K562 (cell line): Measurements from ENCODE around the gene IL5. TPM values are rescaled to one million over a fixed set of nuclear protein-coding genes. Genes with fewer than 3 reads are reported as not detected.

Source experiments
- ATAC-seq: fragments of 200-7000 bp; cut with Tn5 transposase; 3 replicates; pipeline ENCODE4 v1.9.1; 2020; ENCODE audit warnings: moderate library complexity
- BruUV-seq: library from RNA; stranded (reverse); fragments of 400-500 nt; replicated peaks from 2 replicates; lab custom pipeline; 2021; lab: Mats Ljungman, UMichigan
- CTCF ChIA-PET: fragments of 300-600 bp; formaldehyde crosslinking; extraction: SDS; loops from one replicate; lab custom pipeline; 2021; ENCODE audit warnings: low intra/inter-chr PET ratio; lab: Yijun Ruan, JAX
- POLR2A ChIA-PET: fragments of 300-600, 350-650 bp; sonication (Branson Sonifier 250); formaldehyde crosslinking; extraction: SDS; loops from one replicate; lab custom pipeline; 2021; ENCODE audit warnings: antibody characterized with exemption, inconsistent platforms; lab: Yijun Ruan, JAX
- DNase-seq, 4 experiments: peaks; one replicate each; pipeline versions ENCODE4 v3.0.0 to v3.0.0-alpha.2; 2011 to 2018; ENCODE audit warnings: low spot score in 3 of 4, mixed read lengths in 3 of 4; ENCODE audit errors: extremely low read depth in 1 of 4
- FAIRE-seq: peaks from 2 replicates; lab custom pipeline; 2011; peaks lifted over from hg19 to GRCh38; lab: Jason Lieb, UNC
- H2AFZ ChIP-seq: 2 replicates; pipeline ENCODE4 v1.6.0; 2011; ENCODE audit warnings: low read depth, low read length, control low read depth, inconsistent platforms
- H3K27ac ChIP-seq: fragments of 200-600 bp; 3 replicates; pipeline ENCODE4 v1.8.0; 2011; ENCODE audit warnings: low read depth, mild to moderate bottlenecking, control low read depth, inconsistent platforms, low read length, moderate library complexity, mixed read lengths; ENCODE audit errors: extremely low read depth
- H3K27me3 ChIP-seq, 2 experiments: fragments of 300-600 bp in 1 of 2; 2 replicates in 1 of 2; 3 replicates in 1 of 2; pipeline versions ENCODE4 v1.6.0 to v1.8.0; 2011; ENCODE audit warnings: inconsistent platforms in 2 of 2, low read length in 2 of 2, mild to moderate bottlenecking in 1 of 2, mixed read lengths in 1 of 2, moderate library complexity in 1 of 2; ENCODE audit not compliant: control insufficient read depth in 2 of 2, insufficient read depth in 2 of 2
- H3K36me3 ChIP-seq: fragments of 300-600 bp; 3 replicates; pipeline ENCODE4 v1.8.0; 2011; ENCODE audit warnings: mild to moderate bottlenecking, low read length, inconsistent platforms; ENCODE audit not compliant: control insufficient read depth, insufficient read depth
- H3K4me1 ChIP-seq, 2 experiments: fragments of 200-600 bp in 1 of 2; replicated peaks in 1 of 2; 2 replicates in 1 of 2; 3 replicates in 1 of 2; pipeline versions ENCODE4 v1.5.1 to v1.8.0; 2011; ENCODE audit warnings: inconsistent platforms in 2 of 2, low read length in 2 of 2, mild to moderate bottlenecking in 1 of 2, mixed read lengths in 1 of 2, moderate library complexity in 1 of 2; ENCODE audit not compliant: control insufficient read depth in 2 of 2, insufficient read depth in 2 of 2
- H3K4me2 ChIP-seq: 2 replicates; pipeline ENCODE4 v1.6.1; 2011; ENCODE audit warnings: low read length, control low read depth, inconsistent platforms, mixed read lengths; ENCODE audit not compliant: insufficient read depth
- H3K4me3 ChIP-seq: fragments of 200-600 bp; sonication (generic), shearing (Covaris generic); 2 replicates; pipeline ENCODE4 v1.5.1; 2016; ENCODE audit warnings: control low read depth, inconsistent platforms
- H3K79me2 ChIP-seq: fragments of 200-600 bp; 3 replicates; pipeline ENCODE4 v1.8.0; 2011; ENCODE audit warnings: low read length, inconsistent platforms; ENCODE audit not compliant: control insufficient read depth, insufficient read depth
- H3K9ac ChIP-seq, 2 experiments: 2 replicates each; pipeline versions ENCODE4 v1.6.0 to v1.6.1; 2011; ENCODE audit warnings: low read depth in 2 of 2, low read length in 2 of 2, control low read depth in 1 of 2, inconsistent platforms in 1 of 2, mild to moderate bottlenecking in 1 of 2, mixed read lengths in 1 of 2; ENCODE audit not compliant: insufficient read depth in 1 of 2
- H3K9me1 ChIP-seq: one replicate; pipeline ENCODE4 v1.6.0; 2011; ENCODE audit warnings: inconsistent platforms, mild to moderate bottlenecking, low read length, moderate library complexity; ENCODE audit not compliant: control insufficient read depth, insufficient read depth
- H3K9me3 ChIP-seq: replicated peaks from 2 replicates; pipeline ENCODE4 v1.5.1; 2011; ENCODE audit warnings: low read depth, low read length, inconsistent platforms; ENCODE audit not compliant: control insufficient read depth, insufficient read depth
- H4K20me1 ChIP-seq: replicated peaks from 2 replicates; pipeline ENCODE4 v1.6.1; 2011; ENCODE audit warnings: low read length, inconsistent platforms, mixed read lengths; ENCODE audit not compliant: control insufficient read depth, insufficient read depth
- ELF4 ChIP-seq: fragments of 450-650 bp; formaldehyde crosslinking; IDR thresholded peaks from 2 replicates; pipeline ENCODE4 v1.4.0; 2022; ENCODE audit warnings: missing genetic modification characterization
- ZNF165 ChIP-seq: fragments of 250-450 bp; sonication (Bioruptor Pico); IDR thresholded peaks from 2 replicates; pipeline ENCODE4 v1.4.0; 2020; ENCODE audit warnings: borderline replicate concordance
- WGBS: fragments of 100-300 bp; shearing (Covaris generic); methylation state at CpG from one replicate; pipeline ENCODE4 v1.1.6; 2016; ENCODE audit warnings: low coverage, mixed read lengths; ENCODE audit not compliant: insufficient coverage; ENCODE audit errors: missing lambda C conversion rate; 5-methylcytosine and 5-hydroxymethylcytosine counted together
- in situ Hi-C: fragments of 300-500 bp; cut with MboI; formaldehyde crosslinking; loops from 4 replicates; pipeline ENCODE4 v1.15.0; 2018; ENCODE audit warnings: inconsistent platforms, mixed read lengths
- intact Hi-C: fragments of 100-400 bp; cut with micrococcal nuclease; formaldehyde crosslinking; loops from 2 replicates; pipeline ENCODE4 v1.14.2; 2022
- polyA plus RNA-seq, 8 experiments: library from polyadenylated mRNA; depleted of rRNA in 4 of 8; stranded (reverse) in 5 of 8; unstranded in 3 of 8; fragments of >200 nt; fragmentation: Nextera tagmentation in 2 of 8; fragmentation: Illumina TruSeq in 1 of 8; extraction: Ambion mirVana in 2 of 8; extraction: Trizol in 1 of 8; gene quantifications; 2 replicates each; pipeline versions ENCODE4 v1.2.1 to v1.2.3, GENCODE V29; 2011 to 2014; ENCODE audit warnings: inconsistent platforms in 1 of 8, missing spikeins in 1 of 8
- total RNA-seq, 7 experiments: library from RNA; depleted of rRNA in 6 of 7; stranded (reverse); fragments of >200 nt in 6 of 7; fragmentation: Illumina TruSeq in 2 of 7; extraction: Trizol in 2 of 7; gene quantifications; 2 replicates each; pipeline versions ENCODE4 v1.2.1 to v1.2.3, GENCODE V29; 2011 to 2021; ENCODE audit warnings: low replicate concordance in 1 of 7
- TF ChIP-seq, protein P1 (sequence below): IDR thresholded peaks from 3 replicates; pipeline ENCODE4 v1.6.1; 2011; ENCODE audit warnings: borderline replicate concordance, mild to moderate bottlenecking, moderate library complexity; ENCODE audit not compliant: insufficient read length; ENCODE audit errors: extremely low read depth
- TF ChIP-seq, protein P2 (sequence below): fragments of 450-650 bp; conservative IDR thresholded peaks from 2 replicates; pipeline ENCODE4 v1.6.1; 2016; ENCODE audit warnings: missing genetic modification characterization, low read depth, mild to moderate bottlenecking, control low read depth, missing compliant biosample characterization
- TF ChIP-seq, protein P3 (sequence below): sonication (generic); formaldehyde crosslinking; IDR thresholded peaks from 2 replicates; pipeline ENCODE4 v1.8.0; 2023; ENCODE audit warnings: mild to moderate bottlenecking, missing genetic modification reagents

IL5 gene
- total and polyA plus RNA-seq, 9 of the 15 experiments (the other 6 are each of a cell fraction or from before 2014, with no cell fraction given), result 0.44 TPM; not detected in 8

DNA sequence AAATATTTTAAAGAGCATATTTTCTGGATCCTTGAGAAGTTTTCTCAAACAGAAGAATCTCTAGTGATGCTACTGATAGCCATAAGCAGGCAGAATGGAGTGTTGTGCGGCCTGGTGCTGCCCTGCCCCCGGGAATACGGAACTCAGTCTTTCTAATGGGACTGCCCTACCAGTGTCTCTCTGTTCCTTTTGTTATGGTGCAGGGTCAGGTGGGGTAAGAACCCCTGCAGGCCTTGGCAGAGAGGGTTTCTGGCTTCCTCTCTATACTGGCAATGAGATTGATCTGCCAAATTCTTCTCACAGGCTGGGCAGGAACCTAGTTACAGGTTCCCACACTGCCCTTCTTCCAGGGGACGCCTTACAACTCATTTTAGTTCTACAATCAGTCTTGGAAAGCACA lies 2.6 kb downstream of the IL5 start:
- no peaks in the 10 kb centered on the region; a peak in 2 of 5 replicates for H3K4me1 ChIP-seq
- TF ChIP-seq, protein P1, sequence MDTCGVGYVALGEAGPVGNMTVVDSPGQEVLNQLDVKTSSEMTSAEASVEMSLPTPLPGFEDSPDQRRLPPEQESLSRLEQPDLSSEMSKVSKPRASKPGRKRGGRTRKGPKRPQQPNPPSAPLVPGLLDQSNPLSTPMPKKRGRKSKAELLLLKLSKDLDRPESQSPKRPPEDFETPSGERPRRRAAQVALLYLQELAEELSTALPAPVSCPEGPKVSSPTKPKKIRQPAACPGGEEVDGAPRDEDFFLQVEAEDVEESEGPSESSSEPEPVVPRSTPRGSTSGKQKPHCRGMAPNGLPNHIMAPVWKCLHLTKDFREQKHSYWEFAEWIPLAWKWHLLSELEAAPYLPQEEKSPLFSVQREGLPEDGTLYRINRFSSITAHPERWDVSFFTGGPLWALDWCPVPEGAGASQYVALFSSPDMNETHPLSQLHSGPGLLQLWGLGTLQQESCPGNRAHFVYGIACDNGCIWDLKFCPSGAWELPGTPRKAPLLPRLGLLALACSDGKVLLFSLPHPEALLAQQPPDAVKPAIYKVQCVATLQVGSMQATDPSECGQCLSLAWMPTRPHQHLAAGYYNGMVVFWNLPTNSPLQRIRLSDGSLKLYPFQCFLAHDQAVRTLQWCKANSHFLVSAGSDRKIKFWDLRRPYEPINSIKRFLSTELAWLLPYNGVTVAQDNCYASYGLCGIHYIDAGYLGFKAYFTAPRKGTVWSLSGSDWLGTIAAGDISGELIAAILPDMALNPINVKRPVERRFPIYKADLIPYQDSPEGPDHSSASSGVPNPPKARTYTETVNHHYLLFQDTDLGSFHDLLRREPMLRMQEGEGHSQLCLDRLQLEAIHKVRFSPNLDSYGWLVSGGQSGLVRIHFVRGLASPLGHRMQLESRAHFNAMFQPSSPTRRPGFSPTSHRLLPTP, result no peak
- TF ChIP-seq ZNF165 (CRISPR knock-in tag) (no peak), ELF4 (no peak)
- TF ChIP-seq, protein P2, sequence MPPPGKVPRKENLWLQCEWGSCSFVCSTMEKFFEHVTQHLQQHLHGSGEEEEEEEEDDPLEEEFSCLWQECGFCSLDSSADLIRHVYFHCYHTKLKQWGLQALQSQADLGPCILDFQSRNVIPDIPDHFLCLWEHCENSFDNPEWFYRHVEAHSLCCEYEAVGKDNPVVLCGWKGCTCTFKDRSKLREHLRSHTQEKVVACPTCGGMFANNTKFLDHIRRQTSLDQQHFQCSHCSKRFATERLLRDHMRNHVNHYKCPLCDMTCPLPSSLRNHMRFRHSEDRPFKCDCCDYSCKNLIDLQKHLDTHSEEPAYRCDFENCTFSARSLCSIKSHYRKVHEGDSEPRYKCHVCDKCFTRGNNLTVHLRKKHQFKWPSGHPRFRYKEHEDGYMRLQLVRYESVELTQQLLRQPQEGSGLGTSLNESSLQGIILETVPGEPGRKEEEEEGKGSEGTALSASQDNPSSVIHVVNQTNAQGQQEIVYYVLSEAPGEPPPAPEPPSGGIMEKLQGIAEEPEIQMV (tag), result no peak
- TF ChIP-seq, protein P3, sequence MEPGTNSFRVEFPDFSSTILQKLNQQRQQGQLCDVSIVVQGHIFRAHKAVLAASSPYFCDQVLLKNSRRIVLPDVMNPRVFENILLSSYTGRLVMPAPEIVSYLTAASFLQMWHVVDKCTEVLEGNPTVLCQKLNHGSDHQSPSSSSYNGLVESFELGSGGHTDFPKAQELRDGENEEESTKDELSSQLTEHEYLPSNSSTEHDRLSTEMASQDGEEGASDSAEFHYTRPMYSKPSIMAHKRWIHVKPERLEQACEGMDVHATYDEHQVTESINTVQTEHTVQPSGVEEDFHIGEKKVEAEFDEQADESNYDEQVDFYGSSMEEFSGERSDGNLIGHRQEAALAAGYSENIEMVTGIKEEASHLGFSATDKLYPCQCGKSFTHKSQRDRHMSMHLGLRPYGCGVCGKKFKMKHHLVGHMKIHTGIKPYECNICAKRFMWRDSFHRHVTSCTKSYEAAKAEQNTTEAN, result no peak
- TF ChIP-seq, all 486 proteins: peak for 0
- FAIRE-seq, result no peak
- no peak overlapping the region for H3K9ac ChIP-seq
- H3K9me1 ChIP-seq, result no peaks in the 10 kb centered on the region
- 40% methylated on average over 4 of the region's 4 CpGs for WGBS
- intact Hi-C loops, result no loop called here
- BruUV-seq, result no TSS peak
- H3K4me3 ChIP-seq, result no peak overlapping the region
- peak overlapping the region; percentile 14; the same call in 1 of the 2 replicates for H2AFZ ChIP-seq
- ChIA-PET CTCF (no interaction called here), POLR2A (interaction anchor here (1.0 kb wide), 1 partner anchor 115 kb away, joined by 3 read pairs; no protein-coding TSS in a partner anchor)
- no peaks in the 10 kb centered on the region for H3K9me3 ChIP-seq
- no peak overlapping the region for H3K27ac ChIP-seq
- no peaks in the 10 kb centered on the region for H4K20me1 ChIP-seq
- no peak for DNase-seq
- H3K79me2 ChIP-seq, result no peaks in the 10 kb centered on the region
- no peaks in the 10 kb centered on the region for H3K36me3 ChIP-seq
- ATAC-seq, result peak; percentile 31; the same call in 1 of the 3 replicates
- H3K4me2 ChIP-seq, result no peak overlapping the region
- in situ Hi-C loops, result no loop called here
- no peaks in the 10 kb centered on the region for H3K27me3 ChIP-seq
